DND-41 (cell line): Measurements from ENCODE around the gene PANX2.

Experiments used
- ATAC-seq: fragments of 200-7000 bp; cut with Tn5 transposase; 3 replicates; pipeline ENCODE4 v1.9.1; 2021; ENCODE audit warnings: low read depth; ENCODE audit not compliant: insufficient read depth
- DNase-seq: peaks from one replicate; pipeline ENCODE4 v3.0.0-alpha.2; 2020
- H2AFZ ChIP-seq: 2 replicates; pipeline ENCODE4 v1.6.0; 2012; ENCODE audit warnings: low read depth, low read length
- H3K27ac ChIP-seq: 2 replicates; pipeline ENCODE4 v1.5.1; 2012; ENCODE audit warnings: low read length, inconsistent platforms
- H3K27me3 ChIP-seq: fragments of 200-600 bp; sonication (generic); 2 replicates; pipeline ENCODE4 v1.6.0; 2012; ENCODE audit warnings: low read length, mild to moderate bottlenecking, inconsistent platforms; ENCODE audit not compliant: insufficient read depth, poor library complexity
- H3K36me3 ChIP-seq: 2 replicates; pipeline ENCODE4 v1.5.1; 2012; ENCODE audit warnings: low read length, inconsistent platforms; ENCODE audit not compliant: insufficient read depth
- H3K4me1 ChIP-seq: 2 replicates; pipeline ENCODE4 v1.5.1; 2012; ENCODE audit warnings: mild to moderate bottlenecking, low read length; ENCODE audit not compliant: insufficient read depth
- H3K4me2 ChIP-seq: 2 replicates; pipeline ENCODE4 v1.6.0; 2012; ENCODE audit warnings: mild to moderate bottlenecking, moderate library complexity, low read length, inconsistent platforms; ENCODE audit not compliant: insufficient read depth
- H3K4me3 ChIP-seq, 2 experiments: fragments of 200-600 bp in 1 of 2; shearing (Covaris generic) in 1 of 2; 2 replicates each; pipeline ENCODE4 v1.5.1; 2012 to 2016; ENCODE audit warnings: inconsistent platforms in 2 of 2, low read length in 2 of 2, mild to moderate bottlenecking in 2 of 2, low read depth in 1 of 2, moderate library complexity in 1 of 2
- H3K79me2 ChIP-seq: 2 replicates; pipeline ENCODE4 v1.6.0; 2012; ENCODE audit warnings: low read length, inconsistent platforms; ENCODE audit not compliant: insufficient read depth
- H3K9ac ChIP-seq: 2 replicates; pipeline ENCODE4 v1.6.0; 2012; ENCODE audit warnings: low read depth, mild to moderate bottlenecking, inconsistent platforms, low read length, moderate library complexity
- H3K9me3 ChIP-seq: 2 replicates; pipeline ENCODE4 v1.5.1; 2012; ENCODE audit warnings: low read length, moderate library complexity, mild to moderate bottlenecking, inconsistent platforms; ENCODE audit not compliant: insufficient read depth, severe bottlenecking
- H4K20me1 ChIP-seq: 2 replicates; pipeline ENCODE4 v1.6.0; 2012; ENCODE audit warnings: low read length; ENCODE audit not compliant: insufficient read depth
- EZH2 ChIP-seq: IDR thresholded peaks from 3 replicates; pipeline ENCODE4 v1.6.1; 2012; ENCODE audit warnings: borderline replicate concordance, low read depth, mild to moderate bottlenecking, moderate library complexity, low read length, inconsistent platforms; ENCODE audit not compliant: severe bottlenecking
- TF ChIP-seq, protein P1 (sequence below): IDR thresholded peaks from 2 replicates; pipeline ENCODE4 v1.5.1; 2012; ENCODE audit warnings: borderline replicate concordance, low read length, moderate library complexity, mild to moderate bottlenecking; ENCODE audit not compliant: poor library complexity, severe bottlenecking; ENCODE audit errors: extremely low read depth

PANX2 gene

DNA sequence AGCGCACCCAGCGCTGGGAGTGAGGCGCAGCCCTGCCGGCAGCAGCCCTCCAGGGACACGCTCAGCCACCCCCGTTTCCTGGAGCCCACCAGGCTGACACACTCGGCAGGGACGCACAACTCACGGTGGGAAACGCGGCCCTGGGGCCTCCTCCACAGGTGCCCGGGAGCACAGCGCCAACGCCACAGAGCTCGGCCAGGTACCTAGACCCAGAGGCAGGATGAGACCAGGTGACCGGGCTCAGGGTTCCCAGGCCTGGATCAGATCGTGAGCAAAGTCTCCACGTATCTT is 56.3 kb downstream of the PANX2 start:
- H3K9ac ChIP-seq, result no peak overlapping the region
- no peak overlapping the region for H3K4me2 ChIP-seq
- DNase-seq (no peak), ATAC-seq (no peak)
- H3K36me3 ChIP-seq, result peaks cover 68% of the 10 kb centered on the region
- H2AFZ ChIP-seq, result no peak overlapping the region
- TF ChIP-seq, protein P1, sequence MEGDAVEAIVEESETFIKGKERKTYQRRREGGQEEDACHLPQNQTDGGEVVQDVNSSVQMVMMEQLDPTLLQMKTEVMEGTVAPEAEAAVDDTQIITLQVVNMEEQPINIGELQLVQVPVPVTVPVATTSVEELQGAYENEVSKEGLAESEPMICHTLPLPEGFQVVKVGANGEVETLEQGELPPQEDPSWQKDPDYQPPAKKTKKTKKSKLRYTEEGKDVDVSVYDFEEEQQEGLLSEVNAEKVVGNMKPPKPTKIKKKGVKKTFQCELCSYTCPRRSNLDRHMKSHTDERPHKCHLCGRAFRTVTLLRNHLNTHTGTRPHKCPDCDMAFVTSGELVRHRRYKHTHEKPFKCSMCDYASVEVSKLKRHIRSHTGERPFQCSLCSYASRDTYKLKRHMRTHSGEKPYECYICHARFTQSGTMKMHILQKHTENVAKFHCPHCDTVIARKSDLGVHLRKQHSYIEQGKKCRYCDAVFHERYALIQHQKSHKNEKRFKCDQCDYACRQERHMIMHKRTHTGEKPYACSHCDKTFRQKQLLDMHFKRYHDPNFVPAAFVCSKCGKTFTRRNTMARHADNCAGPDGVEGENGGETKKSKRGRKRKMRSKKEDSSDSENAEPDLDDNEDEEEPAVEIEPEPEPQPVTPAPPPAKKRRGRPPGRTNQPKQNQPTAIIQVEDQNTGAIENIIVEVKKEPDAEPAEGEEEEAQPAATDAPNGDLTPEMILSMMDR, result no peak
- no peak for TF ChIP-seq EZH2
- no peaks in the 10 kb centered on the region for H3K9me3 ChIP-seq
- H3K79me2 ChIP-seq, result peaks cover 12% of the 10 kb centered on the region; the same call in 1 of the 2 replicates
- H3K4me1 ChIP-seq, result no peaks in the 10 kb centered on the region
- no peak overlapping the region for H3K27ac ChIP-seq
- H3K27me3 ChIP-seq, result no peaks in the 10 kb centered on the region
- H4K20me1 ChIP-seq, result peaks cover 33% of the 10 kb centered on the region
- no peak overlapping the region for H3K4me3 ChIP-seq

DNA sequence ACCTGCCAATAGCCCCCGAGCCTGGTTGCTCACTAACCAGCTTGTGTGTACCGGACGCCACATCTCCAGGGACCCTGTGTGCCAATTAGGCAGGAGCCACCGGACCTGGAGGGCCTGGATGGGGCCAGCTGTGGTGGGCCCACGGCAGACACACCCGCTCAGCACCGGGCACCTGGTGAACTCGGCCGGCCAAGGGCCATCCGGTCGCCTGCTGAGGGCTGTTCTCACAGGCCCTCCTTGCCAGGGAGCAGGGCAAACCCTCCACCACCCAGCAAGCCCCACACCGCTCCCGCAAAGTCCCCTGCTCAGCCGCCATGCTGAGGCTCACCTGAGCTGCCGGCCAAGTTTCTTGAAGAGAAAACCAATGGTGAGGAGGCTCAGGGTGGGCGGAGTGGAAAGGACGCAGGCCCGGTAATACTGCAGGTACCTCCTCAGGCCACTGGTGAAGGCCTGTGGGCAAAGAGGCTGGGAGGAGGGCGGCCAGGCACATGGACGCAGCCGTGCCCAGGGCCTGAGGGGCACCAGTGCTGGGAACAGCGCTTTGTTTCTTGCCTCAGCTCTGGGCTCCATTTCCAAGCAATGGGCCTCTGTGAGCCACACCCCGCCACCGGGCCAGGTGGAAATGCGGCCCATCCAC is 57.2 kb downstream of the PANX2 start:
- no peak overlapping the region for H2AFZ ChIP-seq
- H3K9me3 ChIP-seq, result no peaks in the 10 kb centered on the region
- H4K20me1 ChIP-seq, result peaks cover 26% of the 10 kb centered on the region
- H3K4me2 ChIP-seq, result no peak overlapping the region
- H3K9ac ChIP-seq, result no peak overlapping the region
- DNase-seq, result no peak
- no peak for ATAC-seq
- no peak overlapping the region for H3K4me3 ChIP-seq
- peaks cover 12% of the 10 kb centered on the region; the same call in 1 of the 2 replicates for H3K79me2 ChIP-seq
- peaks cover 59% of the 10 kb centered on the region for H3K36me3 ChIP-seq
- no peak overlapping the region for H3K27ac ChIP-seq
- TF ChIP-seq, protein P1, result no peak
- no peak for TF ChIP-seq EZH2
- H3K27me3 ChIP-seq, result no peaks in the 10 kb centered on the region
- no peaks in the 10 kb centered on the region for H3K4me1 ChIP-seq

DNA sequence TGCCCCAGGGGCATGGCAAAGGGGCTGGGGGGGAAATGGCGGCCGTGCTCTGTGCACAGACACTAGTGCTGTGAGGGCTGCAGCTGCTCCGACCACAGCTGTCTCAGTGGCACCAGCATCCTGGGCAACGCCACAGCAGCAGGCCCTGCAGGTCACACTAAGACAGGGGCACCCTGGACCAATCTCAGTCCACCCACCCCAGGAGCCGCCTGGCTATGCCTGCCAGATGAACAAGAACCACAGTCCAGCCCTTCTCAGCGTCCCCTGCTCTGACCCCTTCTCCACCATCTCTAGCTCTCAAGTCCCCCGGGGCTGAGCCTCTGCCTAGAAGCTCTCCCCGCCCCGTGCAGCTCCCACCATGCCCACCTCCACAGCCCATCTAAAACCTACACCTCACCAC is 57.8 kb downstream of the PANX2 start:
- H4K20me1 ChIP-seq, result peaks cover 25% of the 10 kb centered on the region
- H3K4me1 ChIP-seq, result no peaks in the 10 kb centered on the region
- H3K9me3 ChIP-seq, result no peaks in the 10 kb centered on the region
- no peak overlapping the region for H3K4me2 ChIP-seq
- TF ChIP-seq, protein P1, result no peak
- H3K27ac ChIP-seq, result no peak overlapping the region
- no peak overlapping the region for H2AFZ ChIP-seq
- H3K4me3 ChIP-seq, result no peak overlapping the region
- H3K79me2 ChIP-seq, result peaks cover 12% of the 10 kb centered on the region; the same call in 1 of the 2 replicates
- DNase-seq (no peak), ATAC-seq (no peak)
- no peaks in the 10 kb centered on the region for H3K27me3 ChIP-seq
- H3K36me3 ChIP-seq, result peaks cover 55% of the 10 kb centered on the region
- H3K9ac ChIP-seq, result no peak overlapping the region

DNA sequence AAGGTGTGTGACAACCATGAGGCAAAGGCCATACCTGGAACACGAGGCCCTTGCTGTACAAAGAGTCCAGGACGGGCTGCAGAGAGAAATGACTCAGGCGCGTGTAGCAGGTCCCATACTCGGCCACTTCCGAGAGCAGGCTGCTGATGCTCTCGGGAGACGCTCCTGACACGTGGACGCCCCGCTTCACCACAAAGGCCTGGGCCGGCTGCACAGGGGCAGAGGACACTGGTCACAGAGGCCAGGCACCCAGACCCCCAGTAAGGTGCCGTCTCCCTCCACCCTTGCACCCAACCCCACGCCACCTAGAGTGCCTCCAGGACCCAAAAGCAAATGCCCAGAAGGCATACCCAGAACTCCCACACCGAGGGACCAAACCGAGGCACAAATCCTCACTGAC is 58.8 kb downstream of the PANX2 start:
- H4K20me1 ChIP-seq, result peaks cover 33% of the 10 kb centered on the region
- H3K4me2 ChIP-seq, result no peak overlapping the region
- H2AFZ ChIP-seq, result no peak overlapping the region
- no peaks in the 10 kb centered on the region for H3K9me3 ChIP-seq
- H3K4me1 ChIP-seq, result no peaks in the 10 kb centered on the region
- peaks cover 55% of the 10 kb centered on the region for H3K36me3 ChIP-seq
- no peak overlapping the region for H3K27ac ChIP-seq
- H3K27me3 ChIP-seq, result no peaks in the 10 kb centered on the region
- no peak overlapping the region for H3K9ac ChIP-seq
- TF ChIP-seq, protein P1, result no peak
- no peak for TF ChIP-seq EZH2
- H3K79me2 ChIP-seq, result peaks cover 18% of the 10 kb centered on the region
- no peak overlapping the region for H3K4me3 ChIP-seq
- ATAC-seq (no peak), DNase-seq (no peak)
